Keratinocyte (primary cell): ENCODE results near the gene ZNF862. TPM values are rescaled to one million over a fixed set of nuclear protein-coding genes. Genes with fewer than 3 reads are reported as not detected.

Source experiments
- DNase-seq: peaks from one replicate; pipeline ENCODE4 v3.0.0-alpha.2; 2011; ENCODE audit warnings: low read depth, missing footprints, low spot score
- FAIRE-seq: peaks from 2 replicates; lab custom pipeline; 2011; peaks lifted over from hg19 to GRCh38; lab: Jason Lieb, UNC
- H2AFZ ChIP-seq: 2 replicates; pipeline ENCODE4 v1.6.0; 2012; ENCODE audit warnings: low read length, control low read depth, inconsistent platforms; ENCODE audit not compliant: control insufficient read depth
- H3K27ac ChIP-seq: 2 replicates; pipeline ENCODE4 v1.5.1; 2011; ENCODE audit warnings: low read length; ENCODE audit not compliant: control insufficient read depth, insufficient read depth
- H3K27me3 ChIP-seq: 3 replicates; pipeline ENCODE4 v1.6.0; 2011; ENCODE audit warnings: low read length; ENCODE audit not compliant: control insufficient read depth, insufficient read depth; ENCODE audit errors: extremely low read depth
- H3K36me3 ChIP-seq, 2 experiments: 2 replicates in 1 of 2; 3 replicates in 1 of 2; pipeline ENCODE4 v1.5.1; 2011; ENCODE audit warnings: low read length in 2 of 2, mild to moderate bottlenecking in 1 of 2; ENCODE audit not compliant: control insufficient read depth in 2 of 2, insufficient read depth in 2 of 2; ENCODE audit errors: extremely low read depth in 1 of 2
- H3K4me1 ChIP-seq: 3 replicates; pipeline ENCODE4 v1.5.1; 2011; ENCODE audit warnings: low read length; ENCODE audit not compliant: control insufficient read depth, insufficient read depth; ENCODE audit errors: extremely low read depth
- H3K4me2 ChIP-seq: 3 replicates; pipeline ENCODE4 v1.6.0; 2011; ENCODE audit warnings: low read depth, low read length; ENCODE audit not compliant: control insufficient read depth, insufficient read depth; ENCODE audit errors: extremely low read depth
- H3K4me3 ChIP-seq, 3 experiments: fragments of 200-600 bp in 1 of 3; sonication (generic) in 1 of 3; 2 replicates in 2 of 3; 3 replicates in 1 of 3; pipeline ENCODE4 v1.5.1; 2011 to 2016; ENCODE audit warnings: low read length in 3 of 3, mild to moderate bottlenecking in 3 of 3, control low read depth in 2 of 3, inconsistent platforms in 1 of 3, low read depth in 1 of 3, mixed read lengths in 1 of 3, mixed run types in 1 of 3, moderate library complexity in 1 of 3; ENCODE audit not compliant: control insufficient read depth in 2 of 3, insufficient read depth in 2 of 3; ENCODE audit errors: extremely low read depth in 1 of 3
- H3K79me2 ChIP-seq: 2 replicates; pipeline ENCODE4 v1.6.0; 2012; ENCODE audit warnings: low read length; ENCODE audit not compliant: control insufficient read depth, insufficient read depth
- H3K9ac ChIP-seq: 3 replicates; pipeline ENCODE4 v1.6.0; 2011; ENCODE audit warnings: low read length; ENCODE audit not compliant: control insufficient read depth, insufficient read depth; ENCODE audit errors: extremely low read depth
- H3K9me1 ChIP-seq: 3 replicates; pipeline ENCODE4 v1.6.0; 2011; ENCODE audit warnings: low read length; ENCODE audit not compliant: control insufficient read depth, insufficient read depth; ENCODE audit errors: extremely low read depth
- H3K9me3 ChIP-seq: 2 replicates; pipeline ENCODE4 v1.5.1; 2012; ENCODE audit warnings: low read depth, low read length; ENCODE audit not compliant: control insufficient read depth
- H4K20me1 ChIP-seq: 3 replicates; pipeline ENCODE4 v1.6.0; 2011; ENCODE audit warnings: low read length; ENCODE audit not compliant: control insufficient read depth, insufficient read depth; ENCODE audit errors: extremely low read depth
- CTCF ChIP-seq, 3 experiments: IDR thresholded peaks in 1 of 3; conservative IDR thresholded peaks in 1 of 3; optimal IDR thresholded peaks in 1 of 3; 2 replicates in 2 of 3; 3 replicates in 1 of 3; pipeline versions ENCODE3 to v1.5.1; 2011; ENCODE audit warnings: low read length in 3 of 3, mild to moderate bottlenecking in 3 of 3, moderate library complexity in 2 of 3, control low read depth in 1 of 3, inconsistent platforms in 1 of 3; ENCODE audit not compliant: insufficient read depth in 2 of 3; ENCODE audit errors: extremely low read depth in 1 of 3
- EZH2 ChIP-seq: IDR thresholded peaks from one replicate; pipeline ENCODE4 v1.6.1; 2012; ENCODE audit warnings: inconsistent platforms, mild to moderate bottlenecking, low read length, moderate library complexity
- dilution Hi-C: fragments of 300-500 bp; cut with MboI; formaldehyde crosslinking; loops from one replicate; pipeline ENCODE4 v1.7.0; 2020; ENCODE audit warnings: low sequenced_read_pairs; ENCODE audit not compliant: extremely low pct_ligation_motif_present
- polyA plus RNA-seq, 5 experiments: library from polyadenylated mRNA; depleted of rRNA in 3 of 5; stranded (reverse) in 3 of 5; stranded (forward) in 1 of 5; unstranded in 1 of 5; fragments of >200 nt; gene quantifications; 1 replicate in 1 of 5; 2 replicates in 3 of 5; 3 replicates in 1 of 5; pipeline versions ENCODE4 v1.2.1 to v1.2.3, GENCODE V29; 2011 to 2012; ENCODE audit warnings: missing spikeins in 2 of 5, low read depth in 1 of 5, low replicate concordance in 1 of 5

ZNF862 gene
- polyA plus RNA-seq, 1 donor (not counting 4 experiments of a cell fraction or from before 2014, with no cell fraction given), result 10.1 TPM

DNA sequence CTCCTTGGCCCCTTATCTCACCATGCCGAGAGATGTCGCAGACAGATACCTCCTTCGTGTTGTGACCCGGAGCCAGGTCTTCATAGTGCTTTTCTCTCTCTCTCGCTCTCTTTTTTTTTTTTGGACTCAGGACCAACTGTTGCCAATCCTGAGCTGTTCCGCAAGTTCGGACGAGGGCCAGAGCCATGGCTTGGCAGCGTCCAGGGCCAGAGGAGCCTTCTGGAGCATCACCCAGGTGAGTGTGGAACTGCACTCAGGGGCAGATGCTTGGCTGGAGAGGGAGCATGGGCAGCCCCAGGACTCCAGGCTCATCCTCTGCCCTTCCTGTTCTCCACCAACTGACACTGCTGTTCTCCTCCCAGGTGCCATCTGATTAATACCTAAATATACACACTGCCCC lies 7.8 kb downstream of the ZNF862 start:
- H3K9me3 ChIP-seq, result no peaks in the 10 kb centered on the region
- no peak overlapping the region for H3K4me3 ChIP-seq
- no peak overlapping the region for H3K4me2 ChIP-seq
- H3K27ac ChIP-seq, result no peak overlapping the region
- no peaks in the 10 kb centered on the region for H3K79me2 ChIP-seq
- H3K9me1 ChIP-seq, result no peaks in the 10 kb centered on the region
- dilution Hi-C loops, result no loop called here
- no peak for TF ChIP-seq CTCF (optimal IDR thresholded peaks at IDR 0.05 in 1 of 3, IDR thresholded peaks at IDR 0.05 in 1 of 3, conservative IDR thresholded peaks at IDR 0.05 in 1 of 3; ENCODE audit: extremely low read depth in 1 of 3, insufficient read depth in 2 of 3, low read length in 3 of 3)
- no peak for TF ChIP-seq EZH2
- peaks cover 0 to 4% of the 10 kb centered on the region in 2 experiments for H3K36me3 ChIP-seq
- H2AFZ ChIP-seq, result no peak overlapping the region
- no peaks in the 10 kb centered on the region for H3K4me1 ChIP-seq
- H3K27me3 ChIP-seq, result no peaks in the 10 kb centered on the region
- no peak overlapping the region for H3K9ac ChIP-seq
- FAIRE-seq (no peak), DNase-seq (no peak)
- H4K20me1 ChIP-seq, result no peaks in the 10 kb centered on the region

GRCh38 chr7:149846436-149847046 lies 8.4 kb downstream of the ZNF862 start:
- Histone ChIP-seq H3K4me1 (no peaks in the 10 kb centered on the region), H3K36me3 (peaks cover 0 to 4% of the 10 kb centered on the region in 2 experiments), H4K20me1 (no peaks in the 10 kb centered on the region), H3K9me3 (no peaks in the 10 kb centered on the region), H3K4me2 (no peak overlapping the region), H3K9me1 (no peaks in the 10 kb centered on the region), H3K9ac (no peak overlapping the region), H3K27ac (no peak overlapping the region), H3K27me3 (no peaks in the 10 kb centered on the region), H2AFZ (no peak overlapping the region), H3K79me2 (no peaks in the 10 kb centered on the region), H3K4me3 (no peak overlapping the region)
- DNase-seq, result no peak
- no peak for FAIRE-seq
- TF ChIP-seq EZH2 (no peak), CTCF (optimal IDR thresholded peaks at IDR 0.05 in 1 of 3, IDR thresholded peaks at IDR 0.05 in 1 of 3, conservative IDR thresholded peaks at IDR 0.05 in 1 of 3; ENCODE audit: extremely low read depth in 1 of 3, insufficient read depth in 2 of 3, low read length in 3 of 3) (no peak)
- dilution Hi-C loops, result no loop called here
